ENCODE data around the gene RPS15.

RPS15 gene

DNA sequence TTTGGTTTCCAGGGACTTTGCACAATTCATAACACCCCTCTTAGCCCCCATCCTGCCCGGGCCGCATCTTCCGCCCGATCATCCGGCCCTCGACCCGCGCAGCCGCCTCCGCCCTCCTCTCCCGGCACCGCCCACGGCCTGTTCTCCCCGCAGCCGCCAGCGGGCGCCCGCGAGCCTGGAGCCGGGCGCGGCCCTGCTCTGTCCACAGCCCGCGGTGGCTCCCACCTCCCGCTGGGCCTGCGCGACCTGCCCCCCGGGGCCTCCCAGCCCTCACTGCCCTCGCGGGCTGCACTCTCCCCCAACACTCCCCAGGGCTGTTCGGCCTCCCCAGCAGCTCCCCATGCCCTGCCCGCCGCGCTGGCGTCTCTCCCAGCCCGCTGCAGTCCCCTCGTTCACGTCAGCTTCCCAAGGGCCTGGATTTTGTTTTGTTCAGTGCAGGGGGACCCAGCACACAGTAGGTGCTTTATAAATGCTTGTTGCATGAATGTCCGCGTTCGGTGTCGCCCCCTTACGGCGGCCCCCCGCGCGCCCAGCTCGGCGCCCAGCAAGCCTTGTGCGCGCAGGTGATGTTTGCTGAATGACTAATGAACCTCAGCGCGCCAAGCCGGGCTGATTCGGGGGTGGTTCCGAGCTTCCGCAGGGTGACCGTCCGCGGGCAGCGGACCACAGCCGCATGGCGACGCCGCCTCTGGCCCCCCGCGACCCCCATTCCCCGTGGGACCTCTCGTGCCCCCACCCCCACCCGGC lies 7.2 kb downstream of the RPS15 start:
- DNase-seq (ENCODE audit: low read depth in 2 of 2): peak; percentile 53 to 55
- TF ChIP-seq, protein P1, sequence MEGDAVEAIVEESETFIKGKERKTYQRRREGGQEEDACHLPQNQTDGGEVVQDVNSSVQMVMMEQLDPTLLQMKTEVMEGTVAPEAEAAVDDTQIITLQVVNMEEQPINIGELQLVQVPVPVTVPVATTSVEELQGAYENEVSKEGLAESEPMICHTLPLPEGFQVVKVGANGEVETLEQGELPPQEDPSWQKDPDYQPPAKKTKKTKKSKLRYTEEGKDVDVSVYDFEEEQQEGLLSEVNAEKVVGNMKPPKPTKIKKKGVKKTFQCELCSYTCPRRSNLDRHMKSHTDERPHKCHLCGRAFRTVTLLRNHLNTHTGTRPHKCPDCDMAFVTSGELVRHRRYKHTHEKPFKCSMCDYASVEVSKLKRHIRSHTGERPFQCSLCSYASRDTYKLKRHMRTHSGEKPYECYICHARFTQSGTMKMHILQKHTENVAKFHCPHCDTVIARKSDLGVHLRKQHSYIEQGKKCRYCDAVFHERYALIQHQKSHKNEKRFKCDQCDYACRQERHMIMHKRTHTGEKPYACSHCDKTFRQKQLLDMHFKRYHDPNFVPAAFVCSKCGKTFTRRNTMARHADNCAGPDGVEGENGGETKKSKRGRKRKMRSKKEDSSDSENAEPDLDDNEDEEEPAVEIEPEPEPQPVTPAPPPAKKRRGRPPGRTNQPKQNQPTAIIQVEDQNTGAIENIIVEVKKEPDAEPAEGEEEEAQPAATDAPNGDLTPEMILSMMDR (IDR thresholded peaks at IDR 0.05; ENCODE audit: low read depth, low read length): peak; percentile 42
- peak overlapping the region; percentile 30 to 34 for H3K4me3 ChIP-seq (replicated peaks in 1 of 2; ENCODE audit: low read depth in 2 of 2, low read length in 2 of 2)

DNA sequence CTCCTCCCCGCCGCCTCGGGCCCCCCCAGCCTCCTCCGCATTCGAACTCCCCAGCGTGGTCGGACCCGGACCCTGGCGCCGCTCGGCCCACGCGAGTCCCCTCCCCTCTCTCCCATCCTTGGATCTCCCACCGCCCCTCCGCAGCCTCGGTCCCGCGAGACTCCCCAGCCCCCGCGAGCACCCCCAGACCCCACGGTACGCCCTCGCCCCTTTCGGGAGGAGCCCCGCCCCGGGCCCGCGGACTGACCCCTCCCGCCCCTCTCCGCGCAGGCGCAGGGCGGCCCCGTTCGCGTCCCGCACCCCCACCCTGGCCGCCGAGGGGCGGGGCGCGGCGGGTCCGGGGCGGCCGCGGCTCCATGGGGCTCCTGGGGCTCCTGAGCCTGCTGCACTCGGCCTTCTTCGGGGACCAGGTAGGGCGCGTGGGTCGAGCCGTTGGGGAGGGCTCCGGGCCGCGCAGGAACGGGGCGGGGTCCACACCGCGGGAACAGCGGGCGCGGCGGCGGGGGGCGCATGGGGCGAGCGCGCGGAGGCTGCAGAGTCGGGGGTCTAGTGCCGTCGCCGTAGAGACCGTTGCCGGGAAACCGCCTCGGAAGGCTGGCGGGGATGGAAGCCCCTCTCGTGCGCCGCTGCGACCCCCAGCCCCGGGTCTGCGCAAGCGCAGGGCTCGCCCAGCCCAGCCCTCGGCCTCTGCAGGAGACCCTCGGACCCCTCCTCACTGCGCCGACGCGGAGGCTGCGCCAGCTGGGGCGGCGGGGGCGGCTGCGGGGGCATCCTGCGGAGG lies 7.9 kb downstream of the RPS15 start:
- TF ChIP-seq, protein P1 (IDR thresholded peaks at IDR 0.05; ENCODE audit: low read depth, low read length): no peak
- no peak for DNase-seq (ENCODE audit: low read depth in 2 of 2)
- H3K4me3 ChIP-seq (replicated peaks in 1 of 2; ENCODE audit: low read depth in 2 of 2, low read length in 2 of 2): peak overlapping the region in 1 of 2 donors; percentile 34

DNA sequence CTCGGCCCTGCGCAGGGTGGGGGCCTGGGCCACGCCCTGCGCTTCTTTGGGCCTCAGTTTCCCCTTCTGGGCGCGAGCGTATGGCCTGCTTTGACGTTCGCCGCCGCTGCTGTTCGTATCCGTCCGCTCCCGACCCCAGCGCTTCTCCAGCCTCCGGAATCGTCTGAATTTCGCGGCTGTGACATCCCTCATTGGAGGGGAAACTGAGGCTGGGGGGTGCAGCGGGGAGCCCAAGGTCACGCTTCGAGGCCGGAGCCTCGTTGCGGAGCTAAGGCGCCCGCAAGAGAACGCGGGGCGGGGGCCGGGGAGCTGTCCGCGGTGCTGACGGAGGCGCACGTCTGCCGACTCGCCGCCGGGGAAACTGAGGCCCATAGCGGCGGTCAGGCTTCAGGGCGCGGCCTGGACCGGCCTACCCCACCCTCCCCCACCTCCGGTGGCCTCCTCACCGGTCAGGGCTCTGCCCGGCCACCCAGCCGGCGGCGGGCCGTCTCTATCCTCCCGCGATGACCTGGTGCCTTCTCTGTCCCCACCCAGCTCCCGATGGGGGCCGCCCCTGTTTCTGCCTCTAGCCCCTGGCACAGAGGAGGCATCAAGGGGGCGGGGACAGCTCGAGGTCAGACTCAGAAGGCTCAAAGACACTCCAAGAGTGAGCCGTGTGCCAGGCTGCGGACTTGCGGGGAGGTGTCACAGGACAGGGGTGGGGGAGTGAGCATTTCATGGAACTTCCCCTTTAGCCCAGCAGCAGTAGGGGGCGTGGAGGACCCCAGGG lies 8.7 kb downstream of the RPS15 start:
- H3K4me3 ChIP-seq (replicated peaks in 1 of 2; ENCODE audit: low read depth in 2 of 2, low read length in 2 of 2): no peak overlapping the region
- TF ChIP-seq, protein P1 (IDR thresholded peaks at IDR 0.05; ENCODE audit: low read depth, low read length): no peak

GRCh38 chr19:1447504-1447903 lies 9.3 kb downstream of the RPS15 start:
- no peak overlapping the region for H3K4me3 ChIP-seq (replicated peaks in 1 of 2; ENCODE audit: low read depth in 2 of 2, low read length in 2 of 2)
- TF ChIP-seq, protein P1 (IDR thresholded peaks at IDR 0.05; ENCODE audit: low read depth, low read length): no peak
- no peak for DNase-seq (ENCODE audit: low read depth in 2 of 2)

More for the DNA sequence above, 8.7 kb downstream of the RPS15 start:
- DNase-seq (ENCODE audit: low read depth in 2 of 2): no peak

- H3K4me3 ChIP-seq (replicated peaks in 1 of 2; ENCODE audit: low read depth in 2 of 2, low read length in 2 of 2): no peak overlapping the region
- DNase-seq (ENCODE audit: low read depth in 2 of 2): no peak
- TF ChIP-seq, protein P1 (IDR thresholded peaks at IDR 0.05; ENCODE audit: low read depth, low read length): no peak
Measured at GRCh38 chr19:1447944-1448343, 9.7 kb downstream of the RPS15 start.
